ENCODE data around the gene ARMH4.

ARMH4 gene

GRCh38 chr14:58091883-58092630 is 60.0 kb downstream of the ARMH4 start:
- no peak overlapping the region for H3K4me3 Mint-ChIP-seq
- peaks cover 8% of the 10 kb centered on the region for H3K27me3 Mint-ChIP-seq
- H3K36me3 Mint-ChIP-seq = no peaks in the 10 kb centered on the region
- H3K27ac Mint-ChIP-seq = no peak overlapping the region
- no peak for ATAC-seq
- H3K9me3 Mint-ChIP-seq = peaks cover 3% of the 10 kb centered on the region
- H3K4me1 Mint-ChIP-seq = no peaks in the 10 kb centered on the region

GRCh38 chr14:58089612-58090011 is 62.4 kb downstream of the ARMH4 start:
- Mint-ChIP-seq H3K27ac (no peak overlapping the region), H3K4me1 (no peaks in the 10 kb centered on the region), H3K4me3 (no peak overlapping the region), H3K9me3 (peaks cover 3% of the 10 kb centered on the region), H3K36me3 (no peaks in the 10 kb centered on the region), H3K27me3 (peaks cover 19% of the 10 kb centered on the region)
- ATAC-seq = no peak

DNA sequence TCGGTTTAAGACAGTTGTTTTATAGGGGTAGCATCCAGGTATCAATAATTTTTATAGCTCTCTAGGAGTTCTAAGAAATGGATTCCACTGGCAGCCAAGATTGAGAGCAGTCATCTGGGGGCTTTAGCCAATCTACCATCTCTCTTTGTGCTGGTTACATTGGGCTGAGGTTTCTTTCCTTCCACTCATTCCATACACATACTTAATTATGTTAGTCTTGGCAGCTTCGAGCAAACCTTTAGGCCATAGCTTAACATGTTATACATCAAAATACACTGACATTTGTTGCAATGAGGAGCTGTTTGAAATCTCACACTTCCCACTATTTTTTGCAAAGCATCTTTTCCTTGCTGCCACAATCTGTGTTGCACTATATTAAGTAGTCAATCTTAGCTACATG is 63.1 kb downstream of the ARMH4 start:
- H3K27ac Mint-ChIP-seq = no peak overlapping the region
- no peaks in the 10 kb centered on the region for H3K36me3 Mint-ChIP-seq
- H3K27me3 Mint-ChIP-seq = peaks cover 19% of the 10 kb centered on the region
- peaks cover 3% of the 10 kb centered on the region for H3K9me3 Mint-ChIP-seq
- H3K4me1 Mint-ChIP-seq = no peaks in the 10 kb centered on the region
- no peak overlapping the region for H3K4me3 Mint-ChIP-seq
- no peak for ATAC-seq

GRCh38 chr14:58085877-58086276 is 66.1 kb downstream of the ARMH4 start:
- no peak overlapping the region for H3K4me3 Mint-ChIP-seq
- no peak overlapping the region for H3K27ac Mint-ChIP-seq
- H3K4me1 Mint-ChIP-seq = no peaks in the 10 kb centered on the region
- H3K36me3 Mint-ChIP-seq = no peaks in the 10 kb centered on the region
- ATAC-seq = no peak
- no peaks in the 10 kb centered on the region for H3K9me3 Mint-ChIP-seq
- peaks cover 10% of the 10 kb centered on the region for H3K27me3 Mint-ChIP-seq

GRCh38 chr14:58082491-58083098 is 69.4 kb downstream of the ARMH4 start:
- ATAC-seq = no peak
- Mint-ChIP-seq H3K27me3 (peaks cover 10% of the 10 kb centered on the region), H3K4me1 (no peaks in the 10 kb centered on the region), H3K4me3 (no peak overlapping the region), H3K9me3 (no peaks in the 10 kb centered on the region), H3K27ac (no peak overlapping the region), H3K36me3 (no peaks in the 10 kb centered on the region)

DNA sequence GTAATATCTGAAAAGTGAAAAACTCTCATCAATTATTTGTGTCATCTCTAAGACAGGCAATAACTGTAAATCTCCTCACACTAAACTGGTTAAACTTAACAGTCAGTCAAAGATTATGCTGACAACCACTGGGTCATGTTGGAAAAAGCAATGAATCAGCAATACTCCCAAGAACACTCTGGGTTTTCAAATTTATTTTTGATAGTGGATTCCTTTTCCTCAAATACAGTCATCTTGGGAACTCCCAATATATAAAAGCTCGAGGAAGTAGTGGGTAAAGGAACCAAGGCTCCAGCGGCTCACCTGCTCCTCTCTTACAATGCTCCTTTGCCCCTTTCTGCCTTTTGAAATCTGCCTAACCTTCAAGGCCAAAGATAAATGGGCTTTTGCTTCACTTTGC is 70.0 kb downstream of the ARMH4 start:
- Mint-ChIP-seq H3K36me3 (no peaks in the 10 kb centered on the region), H3K27ac (no peak overlapping the region), H3K4me1 (no peaks in the 10 kb centered on the region), H3K4me3 (no peak overlapping the region), H3K27me3 (peaks cover 10% of the 10 kb centered on the region), H3K9me3 (no peaks in the 10 kb centered on the region)
- no peak for ATAC-seq

DNA sequence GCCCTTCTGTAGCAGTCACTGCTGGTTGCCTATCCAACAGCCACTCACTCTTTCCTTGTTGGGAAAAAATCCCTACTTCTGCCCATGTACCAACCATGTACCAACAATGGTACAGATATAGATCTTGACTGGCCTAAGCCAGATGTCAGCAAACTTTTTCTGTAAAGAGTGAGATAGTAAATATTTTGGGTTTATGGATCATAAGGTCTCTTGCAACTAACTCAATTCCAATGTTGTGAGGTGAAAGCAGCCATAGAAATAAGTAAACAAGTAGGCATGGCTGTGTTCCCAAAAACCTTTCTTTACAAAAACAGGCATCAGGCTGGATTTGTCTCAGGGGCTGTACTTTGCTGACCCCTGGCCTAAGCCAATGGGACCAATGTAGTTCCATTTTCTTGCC is 73.5 kb downstream of the ARMH4 start:
- Mint-ChIP-seq H3K4me3 (no peak overlapping the region), H3K27ac (no peak overlapping the region), H3K4me1 (no peaks in the 10 kb centered on the region), H3K9me3 (no peaks in the 10 kb centered on the region), H3K36me3 (no peaks in the 10 kb centered on the region), H3K27me3 (no peaks in the 10 kb centered on the region)
- no peak for ATAC-seq

GRCh38 chr14:58078068-58078467 is 73.9 kb downstream of the ARMH4 start:
- no peaks in the 10 kb centered on the region for H3K9me3 Mint-ChIP-seq
- no peaks in the 10 kb centered on the region for H3K4me1 Mint-ChIP-seq
- no peak overlapping the region for H3K27ac Mint-ChIP-seq
- no peak overlapping the region for H3K4me3 Mint-ChIP-seq
- H3K36me3 Mint-ChIP-seq = no peaks in the 10 kb centered on the region
- no peak for ATAC-seq
- H3K27me3 Mint-ChIP-seq = no peaks in the 10 kb centered on the region

GRCh38 chr14:58077621-58078020 is 74.4 kb downstream of the ARMH4 start:
- Mint-ChIP-seq H3K36me3 (no peaks in the 10 kb centered on the region), H3K27me3 (no peaks in the 10 kb centered on the region), H3K4me3 (no peak overlapping the region), H3K9me3 (no peaks in the 10 kb centered on the region), H3K4me1 (no peaks in the 10 kb centered on the region), H3K27ac (no peak overlapping the region)
- no peak for ATAC-seq

- no peak overlapping the region for H3K4me3 Mint-ChIP-seq
- H3K4me1 Mint-ChIP-seq = no peaks in the 10 kb centered on the region
- H3K27ac Mint-ChIP-seq = no peak overlapping the region
- H3K27me3 Mint-ChIP-seq = no peaks in the 10 kb centered on the region
- no peaks in the 10 kb centered on the region for H3K9me3 Mint-ChIP-seq
- ATAC-seq = no peak
- no peaks in the 10 kb centered on the region for H3K36me3 Mint-ChIP-seq
Measured at GRCh38 chr14:58073516-58073915, 78.5 kb downstream of the ARMH4 start.

DNA sequence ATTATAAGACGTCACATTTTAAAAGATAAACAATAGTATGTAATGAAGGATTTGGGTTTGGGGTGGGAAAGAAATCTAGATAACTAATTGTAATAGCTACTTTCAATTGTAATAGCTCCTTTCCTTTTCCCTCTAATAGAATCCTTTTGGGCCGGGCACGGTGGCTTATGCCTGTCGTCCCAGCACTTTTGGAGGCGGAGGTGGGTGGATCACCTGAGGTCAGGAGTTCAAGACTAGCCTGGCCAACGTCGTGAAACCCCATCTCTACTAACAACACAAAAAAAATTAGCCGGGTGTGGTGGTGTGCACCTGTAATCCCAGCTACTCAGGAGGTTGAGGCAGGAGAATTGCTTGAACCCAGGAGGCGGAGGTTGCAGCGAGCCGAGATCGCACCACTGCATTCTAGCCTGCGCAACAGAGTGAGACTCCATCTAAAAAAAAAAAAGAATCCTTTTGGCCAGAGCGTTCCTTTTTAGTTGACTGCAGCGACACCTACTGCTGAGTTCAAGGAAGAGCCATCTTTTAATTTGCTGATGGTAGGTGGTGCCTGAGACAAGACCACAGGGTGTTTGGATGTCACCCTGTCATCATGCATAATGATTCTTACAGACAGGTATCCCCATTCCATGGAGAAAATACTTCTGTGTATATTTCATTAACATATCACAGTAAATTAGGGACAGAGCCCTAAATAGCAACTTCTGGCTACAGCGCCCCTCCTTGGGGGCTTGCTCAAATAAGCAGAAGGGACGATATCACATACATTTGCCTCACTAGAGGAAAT is 79.5 kb downstream of the ARMH4 start:
- H3K9me3 Mint-ChIP-seq = no peaks in the 10 kb centered on the region
- no peaks in the 10 kb centered on the region for H3K27me3 Mint-ChIP-seq
- no peak overlapping the region for H3K27ac Mint-ChIP-seq
- no peaks in the 10 kb centered on the region for H3K4me1 Mint-ChIP-seq
- no peaks in the 10 kb centered on the region for H3K36me3 Mint-ChIP-seq
- peak; percentile 67 for ATAC-seq
- H3K4me3 Mint-ChIP-seq = no peak overlapping the region

DNA sequence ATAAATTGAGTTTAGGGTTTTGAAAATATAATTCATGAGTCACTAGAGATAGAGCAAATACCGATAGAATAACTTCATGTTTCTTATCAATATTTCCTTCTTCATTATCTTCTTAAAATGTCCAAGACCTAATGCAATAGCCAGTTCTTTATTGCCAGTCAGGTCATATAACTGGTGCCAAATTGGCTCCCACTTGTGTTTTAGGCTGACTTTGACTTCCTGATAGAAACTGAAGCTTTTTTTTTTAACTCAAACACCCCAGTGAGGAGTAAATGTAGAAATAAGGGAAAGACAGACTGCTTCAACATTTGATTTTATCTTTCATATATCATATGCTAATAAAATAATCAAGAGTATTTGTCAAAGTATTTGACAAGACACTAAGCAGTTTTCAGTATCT is 80.7 kb downstream of the ARMH4 start:
- Mint-ChIP-seq H3K9me3 (no peaks in the 10 kb centered on the region), H3K27ac (no peak overlapping the region)

GRCh38 chr14:58068306-58068705 is 83.7 kb downstream of the ARMH4 start:
- Mint-ChIP-seq H3K36me3 (no peaks in the 10 kb centered on the region), H3K9me3 (no peaks in the 10 kb centered on the region), H3K27ac (no peak overlapping the region), H3K4me1 (no peaks in the 10 kb centered on the region), H3K27me3 (no peaks in the 10 kb centered on the region), H3K4me3 (no peak overlapping the region)
- no peak for ATAC-seq

More for the DNA sequence above, 80.7 kb downstream of the ARMH4 start:
- Mint-ChIP-seq H3K4me3 (no peak overlapping the region), H3K36me3 (no peaks in the 10 kb centered on the region), H3K27me3 (no peaks in the 10 kb centered on the region), H3K4me1 (no peaks in the 10 kb centered on the region)
- no peak for ATAC-seq

DNA sequence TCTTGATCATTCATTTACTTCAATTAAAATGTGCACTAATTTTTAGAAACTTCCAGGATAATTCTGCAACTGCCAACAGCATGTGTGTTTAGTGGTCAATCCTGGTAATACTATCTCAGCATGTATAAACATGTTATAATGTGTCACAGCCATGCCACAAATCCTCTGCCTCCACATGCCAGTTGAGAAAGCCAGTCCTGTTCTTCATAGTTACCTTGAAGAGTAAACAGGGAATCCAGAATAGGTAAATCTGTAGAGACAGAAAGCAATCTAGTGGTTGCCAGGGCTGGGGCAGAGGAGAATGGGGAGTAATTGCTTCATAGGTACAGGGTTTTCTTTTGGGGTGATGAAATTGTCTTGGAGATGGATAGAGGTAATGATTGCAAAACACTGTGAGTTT is 85.9 kb downstream of the ARMH4 start:
- H3K27me3 Mint-ChIP-seq = peaks cover 6% of the 10 kb centered on the region
- H3K36me3 Mint-ChIP-seq = no peaks in the 10 kb centered on the region
- H3K27ac Mint-ChIP-seq = no peak overlapping the region
- H3K9me3 Mint-ChIP-seq = no peaks in the 10 kb centered on the region
- no peak for ATAC-seq
- no peak overlapping the region for H3K4me3 Mint-ChIP-seq
- no peaks in the 10 kb centered on the region for H3K4me1 Mint-ChIP-seq

- Mint-ChIP-seq H3K27ac (no peak overlapping the region), H3K36me3 (no peaks in the 10 kb centered on the region), H3K4me1 (no peaks in the 10 kb centered on the region), H3K4me3 (no peak overlapping the region), H3K27me3 (peaks cover 9% of the 10 kb centered on the region), H3K9me3 (no peaks in the 10 kb centered on the region)
- no peak for ATAC-seq
Measured at GRCh38 chr14:58061581-58061980, 90.4 kb downstream of the ARMH4 start.

- no peaks in the 10 kb centered on the region for H3K9me3 Mint-ChIP-seq
- peaks cover 9% of the 10 kb centered on the region for H3K27me3 Mint-ChIP-seq
- no peak overlapping the region for H3K4me3 Mint-ChIP-seq
- no peaks in the 10 kb centered on the region for H3K36me3 Mint-ChIP-seq
- H3K27ac Mint-ChIP-seq = no peak overlapping the region
- peak; percentile 9 for ATAC-seq
- H3K4me1 Mint-ChIP-seq = no peaks in the 10 kb centered on the region
Measured at GRCh38 chr14:58060898-58061297, 91.1 kb downstream of the ARMH4 start.
